HepG2 (cell line): Measurements from ENCODE around the gene MAST1. TPM values are rescaled to one million over a fixed set of nuclear protein-coding genes. Genes with fewer than 3 reads are reported as not detected.

Experiments used
- DMTF1 ChIP-seq: sonication (generic); formaldehyde crosslinking; IDR thresholded peaks from 2 replicates; pipeline ENCODE4 v1.4.0; 2020; ENCODE audit warnings: mild to moderate bottlenecking, missing genetic modification reagents
- FOXA1 ChIP-seq, 2 experiments: fragments of 450-650 bp in 1 of 2; sonication (generic) in 1 of 2; formaldehyde crosslinking in 1 of 2; IDR thresholded peaks; 2 replicates each; pipeline versions ENCODE4 v1.4.0 to v1.6.1; 2016 to 2020; ENCODE audit warnings: missing genetic modification reagents in 1 of 2
- HNF4A ChIP-seq: sonication (generic); formaldehyde crosslinking; IDR thresholded peaks from 2 replicates; pipeline ENCODE4 v1.4.0; 2020; ENCODE audit warnings: missing genetic modification reagents
- MLLT10 ChIP-seq: sonication (generic); formaldehyde crosslinking; IDR thresholded peaks from 2 replicates; pipeline ENCODE4 v1.4.0; 2020; ENCODE audit warnings: missing genetic modification reagents
- NONO ChIP-seq, 2 experiments: fragments of 450-650 bp in 1 of 2; sonication (generic) in 1 of 2; formaldehyde crosslinking in 1 of 2; IDR thresholded peaks in 1 of 2; conservative IDR thresholded peaks in 1 of 2; 2 replicates each; pipeline versions ENCODE4 v1.6.1 to v1.8.0; 2017 to 2022; ENCODE audit warnings: mild to moderate bottlenecking in 1 of 2, missing genetic modification reagents in 1 of 2, moderate library complexity in 1 of 2
- PRPF4 ChIP-seq: fragments of 200-400 bp; formaldehyde crosslinking; IDR thresholded peaks from 2 replicates; pipeline ENCODE4 v1.6.1; 2016; ENCODE audit warnings: low read length, low read depth; ENCODE audit not compliant: poor library complexity, severe bottlenecking
- SIN3B ChIP-seq: fragments of 150-350 bp; IDR thresholded peaks from 2 replicates; pipeline ENCODE4 v1.6.1; 2014; ENCODE audit warnings: low read length
- SP1 ChIP-seq, 2 experiments: fragments of 450-650 bp in 1 of 2; sonication (generic) in 1 of 2; formaldehyde crosslinking in 1 of 2; IDR thresholded peaks; 2 replicates each; pipeline versions ENCODE4 v1.4.0 to v1.6.1; 2016 to 2020; ENCODE audit warnings: missing genetic modification reagents in 1 of 2
- TCF12 ChIP-seq, 2 experiments: fragments of 450-650 bp in 1 of 2; sonication (generic) in 1 of 2; formaldehyde crosslinking in 1 of 2; IDR thresholded peaks; 2 replicates each; pipeline versions ENCODE4 v1.6.1 to v1.8.0; 2017 to 2022; ENCODE audit warnings: antibody characterized with exemption in 1 of 2, mild to moderate bottlenecking in 1 of 2, missing genetic modification reagents in 1 of 2, moderate library complexity in 1 of 2
- ZBTB40 ChIP-seq, 2 experiments: fragments of 450-650 bp in 1 of 2; sonication (generic) in 1 of 2; formaldehyde crosslinking in 1 of 2; IDR thresholded peaks; 2 replicates each; pipeline versions ENCODE4 v1.6.1 to v1.8.0; 2016 to 2022; ENCODE audit warnings: antibody characterized with exemption in 1 of 2, mild to moderate bottlenecking in 1 of 2, missing genetic modification reagents in 1 of 2
- ZNF280B ChIP-seq: sonication (generic); formaldehyde crosslinking; IDR thresholded peaks from 2 replicates; pipeline ENCODE4 v1.5.0; 2020; ENCODE audit warnings: missing genetic modification reagents, mild to moderate bottlenecking, borderline replicate concordance
- polyA plus RNA-seq, 8 experiments: library from polyadenylated mRNA; depleted of rRNA in 3 of 8; stranded (reverse) in 7 of 8; unstranded in 1 of 8; fragments of >200 nt; fragmentation: Illumina TruSeq in 4 of 8; extraction: Trizol in 4 of 8; gene quantifications; 2 replicates each; pipeline versions ENCODE4 v1.2.1 to v1.2.3, GENCODE V29; 2011 to 2016; ENCODE audit warnings: low read depth in 4 of 8, missing spikeins in 1 of 8, mixed read lengths in 1 of 8; ENCODE audit not compliant: insufficient read depth in 1 of 8
- total RNA-seq, 5 experiments: library from RNA; depleted of rRNA; stranded (reverse); fragments of >200 nt; fragmentation: Illumina TruSeq; extraction: Trizol; gene quantifications; 2 replicates each; pipeline ENCODE4 v1.2.3, GENCODE V29; 2016; ENCODE audit warnings: low read depth in 1 of 5

Gene MAST1
- total and polyA plus RNA-seq, 2 of the 13 experiments (the other 11 are each of a cell fraction or from before 2014, with no cell fraction given): 0.73 to 4.7 TPM

GRCh38 chr19:12793290-12794195 is 44.8 kb upstream of the MAST1 start (continued):
- TF ChIP-seq ZBTB40 (IDR thresholded peaks at IDR 0.05) (no peak), ZBTB40 (CRISPR knock-in tag; IDR thresholded peaks at IDR 0.05) (0 out of 2 replicates have a peak, but pooled peaks have one; percentile 59), DMTF1 (CRISPR knock-in tag) (no peak), FOXA1 (IDR thresholded peaks at IDR 0.05) (no peak), FOXA1 (CRISPR knock-in tag; IDR thresholded peaks at IDR 0.05) (no peak), SIN3B (no peak), SP1 (IDR thresholded peaks at IDR 0.05) (no peak), SP1 (CRISPR knock-in tag; IDR thresholded peaks at IDR 0.05) (peak; percentile 73), HNF4A (CRISPR knock-in tag) (no peak), MLLT10 (CRISPR knock-in tag) (no peak), PRPF4 (no peak), TCF12 (IDR thresholded peaks at IDR 0.05) (no peak), TCF12 (CRISPR knock-in tag; IDR thresholded peaks at IDR 0.05) (peak; percentile 57; the same call in 1 of the 2 replicates), ZNF280B (CRISPR knock-in tag) (peak; percentile 76), NONO (IDR thresholded peaks at IDR 0.05) (no peak), NONO (CRISPR knock-in tag; conservative IDR thresholded peaks at IDR 0.05) (peak; percentile 59)
